Measurements from ENCODE around the gene SLC35E1.
A peak's percentile ranks its signal among the peaks of the same experiment; 100 is the strongest.

The SLC35E1 gene

DNA sequence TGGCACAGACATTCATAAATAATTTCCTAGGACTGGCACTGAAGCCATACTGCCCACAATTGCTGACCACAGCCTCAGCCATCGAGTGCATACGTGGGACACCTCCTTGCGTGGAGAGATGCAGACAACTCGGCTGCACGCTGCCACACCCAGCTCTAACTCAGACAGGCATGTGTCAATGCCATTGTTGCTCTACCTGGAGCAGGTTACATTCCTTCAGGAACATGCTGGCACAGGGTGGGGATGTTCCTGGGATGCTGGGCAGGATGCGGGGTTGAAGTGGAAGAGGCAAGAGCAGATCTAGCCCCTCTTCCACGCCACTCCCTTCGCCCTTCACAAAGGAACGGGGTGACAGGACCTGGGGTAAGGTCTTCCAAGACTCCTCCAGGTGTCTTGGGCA is 24.2 kb upstream of the SLC35E1 start:
- H3K9ac ChIP-seq (ENCODE audit: low read length): no peak overlapping the region
- no peak overlapping the region; the same call in 1 of the 2 replicates for H3K27ac ChIP-seq (ENCODE audit: low read length)
- H2AFZ ChIP-seq (ENCODE audit: low read length): no peak overlapping the region
- no peaks in the 10 kb centered on the region for H4K20me1 ChIP-seq (ENCODE audit: insufficient read depth, low read length)
- H3K4me2 ChIP-seq (ENCODE audit: low read depth, low read length): no peak overlapping the region
- H3K9me3 ChIP-seq (replicated peaks; ENCODE audit: insufficient read depth, low read length): no peaks in the 10 kb centered on the region
- DNase-seq: no peak
- H3F3A ChIP-seq (ENCODE audit: insufficient read depth, low read length): peaks cover 42% of the 10 kb centered on the region
- H3K36me3 ChIP-seq (replicated peaks; ENCODE audit: insufficient read depth, low read length): no peaks in the 10 kb centered on the region
- H3K9me2 ChIP-seq (replicated peaks; ENCODE audit: insufficient read depth, low read length): no peaks in the 10 kb centered on the region
- H3K27me3 ChIP-seq (replicated peaks; ENCODE audit: insufficient read depth, low read length): no peaks in the 10 kb centered on the region
- no peak overlapping the region for H3K4me3 ChIP-seq (ENCODE audit: low read length)
- TF ChIP-seq EZH2phosphoT487 (IDR thresholded peaks at IDR 0.05; ENCODE audit: low read length): no peak
- no peak for TF ChIP-seq EZH2 (optimal IDR thresholded peaks at IDR 0.05; ENCODE audit: low read depth, low read length)
- TF ChIP-seq, protein P1, sequence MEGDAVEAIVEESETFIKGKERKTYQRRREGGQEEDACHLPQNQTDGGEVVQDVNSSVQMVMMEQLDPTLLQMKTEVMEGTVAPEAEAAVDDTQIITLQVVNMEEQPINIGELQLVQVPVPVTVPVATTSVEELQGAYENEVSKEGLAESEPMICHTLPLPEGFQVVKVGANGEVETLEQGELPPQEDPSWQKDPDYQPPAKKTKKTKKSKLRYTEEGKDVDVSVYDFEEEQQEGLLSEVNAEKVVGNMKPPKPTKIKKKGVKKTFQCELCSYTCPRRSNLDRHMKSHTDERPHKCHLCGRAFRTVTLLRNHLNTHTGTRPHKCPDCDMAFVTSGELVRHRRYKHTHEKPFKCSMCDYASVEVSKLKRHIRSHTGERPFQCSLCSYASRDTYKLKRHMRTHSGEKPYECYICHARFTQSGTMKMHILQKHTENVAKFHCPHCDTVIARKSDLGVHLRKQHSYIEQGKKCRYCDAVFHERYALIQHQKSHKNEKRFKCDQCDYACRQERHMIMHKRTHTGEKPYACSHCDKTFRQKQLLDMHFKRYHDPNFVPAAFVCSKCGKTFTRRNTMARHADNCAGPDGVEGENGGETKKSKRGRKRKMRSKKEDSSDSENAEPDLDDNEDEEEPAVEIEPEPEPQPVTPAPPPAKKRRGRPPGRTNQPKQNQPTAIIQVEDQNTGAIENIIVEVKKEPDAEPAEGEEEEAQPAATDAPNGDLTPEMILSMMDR (IDR thresholded peaks at IDR 0.05; ENCODE audit: low read length): no peak
- peaks cover 96% of the 10 kb centered on the region for H3K79me2 ChIP-seq (ENCODE audit: low read length)
- H3K4me1 ChIP-seq (ENCODE audit: low read length): peaks cover 84% of the 10 kb centered on the region

DNA sequence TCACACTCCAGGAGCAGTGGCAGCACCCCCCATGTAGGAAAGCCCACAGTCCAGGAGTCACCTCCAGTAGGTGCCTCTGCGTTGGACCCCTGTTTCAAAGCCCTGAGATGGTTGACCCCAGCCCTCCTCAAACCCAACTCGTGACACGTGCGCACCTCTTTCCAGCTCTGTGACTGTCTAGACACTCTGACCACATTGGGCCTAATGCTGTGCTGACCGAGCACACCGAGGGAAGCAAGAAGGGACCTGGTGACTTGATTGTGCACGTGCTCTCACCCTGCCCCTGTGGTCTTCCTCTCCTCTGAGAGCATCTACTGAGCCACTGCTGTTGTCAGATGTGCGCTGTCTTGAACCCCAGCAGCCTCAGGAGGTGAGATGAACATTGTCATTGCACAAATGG is 22.9 kb upstream of the SLC35E1 start:
- TF ChIP-seq EZH2 (optimal IDR thresholded peaks at IDR 0.05; ENCODE audit: low read depth, low read length) (no peak), EZH2phosphoT487 (IDR thresholded peaks at IDR 0.05; ENCODE audit: low read length) (no peak)
- TF ChIP-seq, protein P1 (IDR thresholded peaks at IDR 0.05; ENCODE audit: low read length): no peak
- Histone ChIP-seq H3K36me3 (replicated peaks; ENCODE audit: insufficient read depth, low read length) (no peaks in the 10 kb centered on the region), H3K79me2 (ENCODE audit: low read length) (peaks cover 95% of the 10 kb centered on the region), H3K27me3 (replicated peaks; ENCODE audit: insufficient read depth, low read length) (no peaks in the 10 kb centered on the region), H2AFZ (ENCODE audit: low read length) (no peak overlapping the region), H3K4me3 (ENCODE audit: low read length) (peak overlapping the region; percentile 18; the same call in 1 of the 2 replicates), H4K20me1 (ENCODE audit: insufficient read depth, low read length) (no peaks in the 10 kb centered on the region), H3K27ac (ENCODE audit: low read length) (peak overlapping the region; percentile 99), H3K9ac (ENCODE audit: low read length) (peak overlapping the region; percentile 62), H3F3A (ENCODE audit: insufficient read depth, low read length) (peaks cover 37% of the 10 kb centered on the region), H3K9me3 (replicated peaks; ENCODE audit: insufficient read depth, low read length) (no peaks in the 10 kb centered on the region), H3K9me2 (replicated peaks; ENCODE audit: insufficient read depth, low read length) (no peaks in the 10 kb centered on the region), H3K4me1 (ENCODE audit: low read length) (peaks cover 81% of the 10 kb centered on the region), H3K4me2 (ENCODE audit: low read depth, low read length) (peak overlapping the region; percentile 62)
- peak; percentile 71 for DNase-seq

DNA sequence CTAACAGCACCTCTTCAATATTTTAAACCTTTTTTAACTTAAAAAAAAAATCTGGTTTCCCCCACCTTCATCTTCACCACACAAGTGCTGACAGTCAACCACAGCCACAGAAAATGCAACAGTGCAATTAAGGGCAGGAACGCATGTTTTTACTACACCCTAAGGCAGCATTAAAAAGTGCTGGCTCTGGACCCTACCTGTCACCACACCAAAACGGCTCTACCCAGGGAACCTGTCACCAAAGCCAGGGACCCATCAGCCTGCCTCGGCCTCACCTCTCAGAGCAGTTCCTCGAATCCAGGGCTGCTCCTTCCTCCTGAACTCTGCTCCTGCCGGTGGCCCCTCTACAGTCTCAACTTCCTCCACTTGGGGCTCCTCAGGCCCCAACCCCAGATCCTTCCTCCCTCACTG is 22.5 kb upstream of the SLC35E1 start:
- Histone ChIP-seq H3F3A (ENCODE audit: insufficient read depth, low read length) (peaks cover 35% of the 10 kb centered on the region), H3K4me1 (ENCODE audit: low read length) (peaks cover 82% of the 10 kb centered on the region), H4K20me1 (ENCODE audit: insufficient read depth, low read length) (no peaks in the 10 kb centered on the region), H3K9me2 (replicated peaks; ENCODE audit: insufficient read depth, low read length) (no peaks in the 10 kb centered on the region), H3K4me2 (ENCODE audit: low read depth, low read length) (peak overlapping the region; percentile 62), H3K36me3 (replicated peaks; ENCODE audit: insufficient read depth, low read length) (no peaks in the 10 kb centered on the region), H3K27me3 (replicated peaks; ENCODE audit: insufficient read depth, low read length) (no peaks in the 10 kb centered on the region), H3K4me3 (ENCODE audit: low read length) (peak overlapping the region; percentile 18; the same call in 1 of the 2 replicates), H3K9ac (ENCODE audit: low read length) (peak overlapping the region; percentile 62), H3K27ac (ENCODE audit: low read length) (peak overlapping the region; percentile 99), H3K79me2 (ENCODE audit: low read length) (peaks cover 95% of the 10 kb centered on the region), H3K9me3 (replicated peaks; ENCODE audit: insufficient read depth, low read length) (no peaks in the 10 kb centered on the region), H2AFZ (ENCODE audit: low read length) (no peak overlapping the region)
- TF ChIP-seq EZH2phosphoT487 (IDR thresholded peaks at IDR 0.05; ENCODE audit: low read length): no peak
- no peak for TF ChIP-seq EZH2 (optimal IDR thresholded peaks at IDR 0.05; ENCODE audit: low read depth, low read length)
- TF ChIP-seq, protein P1 (IDR thresholded peaks at IDR 0.05; ENCODE audit: low read length): no peak
- DNase-seq: peak; percentile 85

All from MM.1S (cell line).